NCI-H1105 (cell line): Measurements from ENCODE around the gene NPPC.
"Not testable (repeated sequence)": the region's sequence is repeated elsewhere in the genome, so short reads cannot be mapped to it uniquely, and the experiment has no call there.

Experiments used
- DNase-seq: peaks from one replicate; lab custom pipeline; 2025; lab: John Stamatoyannopoulos, UW

Gene NPPC

GRCh38 chr2:231884438-231885140, 41.6 kb downstream of the NPPC start:
- DNase-seq: peak; percentile 62

GRCh38 chr2:231883468-231883881, 42.7 kb downstream of the NPPC start:
- DNase-seq: peak; percentile 48

- DNase-seq: no peak
Measured at GRCh38 chr2:231882646-231883045, 43.5 kb downstream of the NPPC start.

- not testable (repeated sequence) for DNase-seq
Measured at GRCh38 chr2:231880371-231880770, 45.8 kb downstream of the NPPC start.

GRCh38 chr2:231879216-231879615, 47.0 kb downstream of the NPPC start:
- DNase-seq: no peak

GRCh38 chr2:231877533-231878456, 48.4 kb downstream of the NPPC start:
- DNase-seq: no peak

GRCh38 chr2:231874944-231875343, 51.3 kb downstream of the NPPC start:
- DNase-seq: no peak
